RWPE2 (cell line): ENCODE results near the gene ROR2.

Experiments used
- ATAC-seq: fragments of 200-7000 bp; cut with Tn5 transposase; 3 replicates; pipeline ENCODE4 v1.9.1; 2021; ENCODE audit warnings: low read depth
- DNase-seq: peaks from one replicate; pipeline ENCODE4 v3.0.0-alpha.2; 2020; ENCODE audit warnings: low spot score
- H3K27ac ChIP-seq: fragments of 450-650 bp; 2 replicates; pipeline ENCODE4 v1.5.1; 2017; ENCODE audit warnings: mild to moderate bottlenecking; ENCODE audit not compliant: poor library complexity, severe bottlenecking
- H3K27me3 ChIP-seq: fragments of 250-450 bp; sonication (Bioruptor Pico); 2 replicates; pipeline ENCODE4 v1.5.1; 2021; ENCODE audit warnings: mild to moderate bottlenecking, moderate library complexity; ENCODE audit not compliant: insufficient read depth, poor library complexity, severe bottlenecking
- H3K36me3 ChIP-seq: fragments of 250-450 bp; sonication (Bioruptor Pico); 2 replicates; pipeline ENCODE4 v1.5.1; 2020; ENCODE audit warnings: low read depth, mild to moderate bottlenecking, moderate library complexity
- H3K4me1 ChIP-seq: fragments of 250-450 bp; sonication (Bioruptor Pico); 2 replicates; pipeline ENCODE4 v1.5.1; 2021; ENCODE audit warnings: mild to moderate bottlenecking, moderate library complexity; ENCODE audit not compliant: insufficient read depth, poor library complexity, severe bottlenecking
- H3K4me3 ChIP-seq: fragments of 250-450 bp; sonication (Bioruptor Pico); 2 replicates; pipeline ENCODE4 v1.5.1; 2021; ENCODE audit warnings: mild to moderate bottlenecking, moderate library complexity; ENCODE audit not compliant: severe bottlenecking
- H3K9me3 ChIP-seq: fragments of 250-450 bp; sonication (Bioruptor Pico); 2 replicates; pipeline ENCODE4 v1.5.1; 2021; ENCODE audit warnings: mild to moderate bottlenecking, moderate library complexity; ENCODE audit not compliant: severe bottlenecking
- CTCF ChIP-seq: fragments of 450-650 bp; IDR thresholded peaks from one replicate; pipeline ENCODE4 v1.5.1; 2017; ENCODE audit warnings: mild to moderate bottlenecking, moderate library complexity; ENCODE audit not compliant: poor library complexity, severe bottlenecking

The ROR2 gene

GRCh38 chr9:91865041-91865440, 85.0 kb downstream of the ROR2 start:
- H3K4me1 ChIP-seq: no peaks in the 10 kb centered on the region
- DNase-seq: no peak
- no peak overlapping the region for H3K4me3 ChIP-seq
- no peaks in the 10 kb centered on the region for H3K9me3 ChIP-seq
- TF ChIP-seq CTCF: no peak
- H3K27ac ChIP-seq: no peak overlapping the region
- H3K36me3 ChIP-seq: no peaks in the 10 kb centered on the region
- H3K27me3 ChIP-seq: no peaks in the 10 kb centered on the region
- no peak for ATAC-seq

- H3K4me3 ChIP-seq: no peak overlapping the region
- ATAC-seq: no peak
- DNase-seq: no peak
- no peak for TF ChIP-seq CTCF
- H3K36me3 ChIP-seq: no peaks in the 10 kb centered on the region
- H3K27ac ChIP-seq: no peak overlapping the region
- H3K9me3 ChIP-seq: no peaks in the 10 kb centered on the region
- no peaks in the 10 kb centered on the region for H3K27me3 ChIP-seq
- no peaks in the 10 kb centered on the region for H3K4me1 ChIP-seq
Measured at GRCh38 chr9:91864380-91864779, 85.6 kb downstream of the ROR2 start.

- H3K27me3 ChIP-seq: no peaks in the 10 kb centered on the region
- TF ChIP-seq CTCF: no peak
- no peaks in the 10 kb centered on the region for H3K36me3 ChIP-seq
- H3K9me3 ChIP-seq: no peaks in the 10 kb centered on the region
- H3K4me3 ChIP-seq: no peak overlapping the region
- ATAC-seq (no peak), DNase-seq (no peak)
- H3K27ac ChIP-seq: no peak overlapping the region
- H3K4me1 ChIP-seq: no peaks in the 10 kb centered on the region
Measured at GRCh38 chr9:91863469-91863868, 86.6 kb downstream of the ROR2 start.

- Histone ChIP-seq H3K9me3 (no peaks in the 10 kb centered on the region), H3K36me3 (no peaks in the 10 kb centered on the region), H3K27ac (no peak overlapping the region), H3K4me3 (no peak overlapping the region), H3K27me3 (no peaks in the 10 kb centered on the region), H3K4me1 (no peaks in the 10 kb centered on the region)
- no peak for ATAC-seq
- no peak for DNase-seq
- no peak for TF ChIP-seq CTCF
Measured at GRCh38 chr9:91858213-91859030, 91.6 kb downstream of the ROR2 start.
